Stimulated activated CD4-positive, alpha-beta T cell treated with anti-CD3 and anti-CD28 coated beads, Interleukin-4, amount 100 ng/mL, for 4 hours (primary cell): ENCODE results near the gene DPH1.

ENCODE experiments used
- DNase-seq, 2 experiments: peaks; one replicate each; pipeline ENCODE4 v3.0.0-alpha.2; 2020

Gene DPH1

DNA sequence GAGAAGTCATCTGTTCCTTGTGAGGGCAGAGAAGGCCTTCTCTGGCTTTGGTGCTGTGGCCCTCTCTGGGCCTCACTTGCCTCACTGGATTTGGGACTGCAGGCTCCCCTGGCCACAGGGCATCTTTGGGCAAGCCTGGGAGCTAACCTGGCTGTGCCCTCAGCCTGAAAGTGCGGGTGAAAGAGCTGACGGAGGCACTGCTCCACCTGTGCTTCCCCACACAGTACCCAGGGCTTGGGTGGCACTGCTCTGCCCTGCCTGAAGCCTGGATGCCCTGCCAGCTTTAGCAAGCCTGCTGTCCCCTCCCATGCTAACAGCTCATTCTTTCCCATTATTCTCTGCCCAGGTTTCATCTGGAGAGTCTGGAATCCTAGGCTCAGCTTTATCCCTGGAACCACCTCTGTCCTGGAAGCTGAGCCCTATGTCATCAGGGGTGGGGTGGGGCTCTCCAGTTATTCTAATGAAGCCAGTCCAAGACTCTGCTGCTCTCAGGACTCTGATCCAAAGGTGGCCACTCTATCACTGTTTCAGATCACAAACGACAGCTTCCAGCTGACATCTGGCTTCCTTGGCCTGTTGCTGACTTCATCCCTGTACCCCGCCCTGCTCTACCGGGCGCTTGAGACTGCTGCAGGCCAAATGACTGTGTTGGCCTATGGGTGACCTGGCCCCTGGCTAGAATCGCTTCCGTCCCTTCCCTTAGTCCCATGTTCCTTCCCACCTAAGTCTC, 54.2 kb downstream of the DPH1 start:
- DNase-seq = no peak

DNA sequence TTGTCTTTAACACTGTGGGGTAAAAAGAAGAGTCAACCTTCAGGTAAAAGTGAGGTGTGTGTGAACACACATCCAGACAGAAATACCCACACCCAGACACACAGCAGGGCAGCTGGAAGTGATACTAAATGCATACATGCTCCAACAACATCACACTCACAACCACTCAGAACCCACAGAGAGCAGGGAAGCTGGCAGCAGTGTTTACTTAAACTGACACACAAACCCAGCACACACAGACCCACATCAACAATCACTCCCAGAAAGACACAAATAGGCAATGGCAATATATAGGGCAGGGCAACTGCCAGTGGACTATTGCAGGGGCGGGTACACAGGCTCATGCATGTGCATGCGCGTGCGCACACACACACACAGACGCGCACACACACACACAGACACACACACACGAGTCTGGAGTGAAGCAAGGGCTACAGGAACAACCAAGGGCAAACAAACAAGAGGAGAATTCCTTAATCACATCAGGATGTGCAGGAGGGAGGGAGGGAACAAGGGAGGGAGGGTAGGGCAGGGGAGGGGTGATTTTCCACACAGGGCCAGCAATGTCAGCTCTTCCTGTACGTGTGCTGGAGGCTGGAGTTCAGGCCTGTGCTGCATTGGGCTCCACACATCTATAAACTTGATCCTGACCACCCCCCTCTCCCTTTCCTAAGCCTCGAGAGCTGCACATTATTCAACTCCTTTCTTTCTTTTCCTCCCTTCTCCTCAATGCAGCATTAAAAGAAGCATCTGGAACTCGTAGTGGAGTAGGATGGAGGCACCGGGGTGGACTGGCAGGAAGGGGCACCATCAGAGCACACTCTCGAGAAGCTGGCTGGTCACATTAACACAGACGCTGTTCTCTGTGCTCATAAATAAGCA, 55.1 kb downstream of the DPH1 start:
- DNase-seq = no peak

DNA sequence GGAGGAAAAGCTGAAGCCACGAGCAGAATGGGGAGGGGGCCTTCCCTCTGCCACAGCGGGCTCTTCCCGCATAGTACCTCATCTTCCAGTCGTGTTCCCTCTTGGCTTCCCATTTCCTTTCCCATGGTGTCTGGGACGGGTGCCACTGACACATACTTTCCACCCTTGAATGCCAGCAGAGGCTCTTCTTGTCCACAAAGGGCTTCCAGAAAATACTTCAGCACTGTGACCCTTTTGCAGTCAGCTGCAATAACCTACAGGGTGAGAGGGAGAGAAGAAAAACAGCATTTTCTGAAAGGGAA, 55.6 kb downstream of the DPH1 start:
- DNase-seq = no peak

DNA sequence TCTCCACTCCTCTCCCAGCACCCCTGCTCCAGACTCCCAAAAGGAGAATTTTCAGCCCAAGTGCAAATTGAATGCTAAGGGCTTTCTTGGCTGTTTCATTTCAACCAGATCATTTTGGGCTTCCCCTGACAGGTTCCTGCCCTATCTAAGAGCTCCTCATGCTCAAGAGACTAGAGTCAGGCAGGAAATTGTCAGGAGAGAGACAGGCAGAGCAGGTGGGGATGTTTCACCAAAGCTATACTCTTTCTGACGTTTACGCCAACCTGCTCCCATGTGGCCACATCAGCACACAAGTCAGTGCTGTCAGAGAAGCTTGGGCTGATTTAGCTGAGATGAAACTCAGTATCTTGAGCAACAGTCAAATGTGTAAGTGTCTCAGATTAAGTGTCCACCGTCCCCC, 56.4 kb downstream of the DPH1 start:
- DNase-seq = no peak

DNA sequence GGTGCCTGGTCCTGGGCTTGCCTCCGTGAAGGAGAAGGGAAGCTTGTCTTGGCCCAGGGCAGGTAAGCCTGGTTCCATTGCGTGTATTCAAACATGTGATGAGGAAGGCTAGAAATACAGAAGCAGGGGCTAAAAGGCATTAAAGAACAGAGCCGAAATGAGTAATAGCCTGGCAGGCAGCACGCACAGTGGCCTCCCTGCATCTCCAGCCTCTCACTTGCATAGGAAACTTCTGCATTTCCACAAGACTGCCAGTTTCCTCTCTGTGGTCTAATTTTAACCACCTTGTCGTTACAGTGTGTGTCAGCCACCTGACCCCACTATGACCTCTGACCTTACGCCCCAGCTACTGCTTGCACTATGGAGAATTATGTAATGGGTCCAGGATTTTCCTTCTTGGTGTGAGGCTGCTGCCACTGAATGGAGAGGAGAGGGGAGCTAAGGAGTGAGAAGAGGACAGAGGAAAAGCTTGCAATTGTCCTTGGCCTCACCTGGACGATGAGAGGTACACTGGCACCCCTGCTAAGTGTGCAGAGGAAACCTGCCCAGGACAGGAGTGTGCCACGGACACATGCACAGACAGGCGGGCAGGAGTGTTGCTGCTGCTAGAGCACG, 57.8 kb downstream of the DPH1 start:
- peak; percentile 29 to 30 for DNase-seq

DNA sequence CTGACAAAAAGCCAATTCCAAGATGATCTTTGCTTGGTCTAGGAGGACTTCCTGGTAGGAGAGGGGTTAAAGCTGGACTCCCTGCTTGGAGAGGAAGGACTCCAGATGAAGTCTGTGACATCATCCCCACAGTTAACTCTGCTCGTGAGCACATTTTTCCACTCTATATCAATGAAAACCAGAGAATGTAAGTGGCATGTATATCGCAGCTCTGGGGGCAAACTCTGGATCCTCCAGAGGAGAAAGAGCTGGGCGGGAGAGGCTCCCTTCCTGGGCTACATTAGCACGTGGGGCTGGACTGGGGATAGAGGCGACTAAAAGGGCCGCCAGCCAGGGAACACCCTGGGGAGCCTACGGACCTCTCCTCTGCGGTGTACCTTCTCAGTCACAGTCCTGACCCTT, 59.1 kb downstream of the DPH1 start:
- no peak for DNase-seq

DNA sequence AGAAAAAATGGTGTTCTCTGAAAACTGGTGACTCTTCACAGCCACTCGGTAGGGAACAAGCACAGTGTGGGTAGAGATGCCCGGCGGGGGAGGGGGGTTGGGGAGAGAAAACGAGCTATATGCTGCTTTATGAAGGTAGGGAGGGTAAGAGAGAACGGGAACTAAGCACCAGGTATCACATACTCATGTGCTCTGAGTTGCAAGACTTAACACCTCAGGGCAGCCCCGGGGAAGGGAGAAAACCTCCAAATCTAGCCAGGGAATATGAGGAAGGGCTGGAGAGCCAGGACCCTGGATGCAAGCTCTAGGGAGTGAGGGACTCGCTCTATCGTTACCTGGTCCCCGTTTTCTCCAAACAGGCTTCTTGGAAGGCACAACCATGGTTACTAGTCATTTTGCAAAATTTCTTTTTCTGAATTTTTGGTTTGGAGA, 60.3 kb downstream of the DPH1 start:
- DNase-seq = peak; percentile 29 to 36

DNA sequence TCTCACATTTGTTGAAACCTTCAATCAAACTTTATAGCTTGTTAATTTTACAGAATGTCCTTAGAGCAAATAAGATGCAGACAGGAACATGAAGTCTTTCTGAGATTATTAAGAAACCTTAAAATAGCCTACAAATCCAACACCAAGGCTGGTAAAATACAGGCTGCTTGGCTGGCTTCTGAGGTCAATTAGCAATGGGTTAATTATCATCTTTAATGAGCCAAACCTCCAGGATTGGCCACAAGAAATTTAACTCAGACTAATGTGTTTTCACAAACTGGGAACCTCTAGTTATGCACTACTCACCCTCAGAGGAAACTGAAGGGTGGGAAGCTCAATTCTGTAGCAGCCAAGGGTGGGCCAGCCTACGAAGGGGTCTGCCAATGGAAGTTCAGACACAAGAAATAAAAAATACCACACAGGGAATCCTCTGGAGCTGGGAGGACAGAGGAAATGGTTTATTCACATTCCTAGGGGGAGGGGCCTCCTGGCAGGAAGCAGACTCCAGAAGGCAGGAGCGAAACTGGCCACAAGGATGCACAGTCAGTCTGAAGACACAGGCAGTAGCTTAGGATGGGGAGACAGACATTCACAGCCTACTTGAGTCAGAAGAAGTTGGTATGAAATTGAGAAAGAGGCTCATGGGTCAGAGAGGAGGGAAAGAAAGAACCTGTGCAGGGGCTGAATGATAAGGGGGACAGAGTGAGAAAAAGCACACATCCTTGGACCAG, 61.0 kb downstream of the DPH1 start:
- no peak for DNase-seq

DNA sequence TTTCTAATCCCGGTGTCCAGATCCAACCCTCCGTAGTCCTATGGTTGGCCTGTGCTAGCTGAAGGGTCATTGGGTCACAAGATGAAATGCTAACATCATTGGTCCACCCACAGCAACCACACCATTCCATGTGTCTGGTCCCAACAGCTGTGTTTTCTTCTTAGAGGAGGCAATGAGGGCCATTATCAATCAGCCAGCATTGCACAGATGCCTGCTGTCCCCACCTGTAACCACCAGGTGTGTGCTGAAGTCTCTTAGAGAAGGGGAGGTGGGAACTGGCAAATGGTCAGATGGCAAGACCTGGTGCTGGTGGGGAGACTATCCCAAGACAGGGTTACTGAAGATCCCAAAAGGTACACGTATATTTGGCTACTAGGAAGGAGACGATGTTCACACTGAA, 62.3 kb downstream of the DPH1 start:
- DNase-seq = no peak

DNA sequence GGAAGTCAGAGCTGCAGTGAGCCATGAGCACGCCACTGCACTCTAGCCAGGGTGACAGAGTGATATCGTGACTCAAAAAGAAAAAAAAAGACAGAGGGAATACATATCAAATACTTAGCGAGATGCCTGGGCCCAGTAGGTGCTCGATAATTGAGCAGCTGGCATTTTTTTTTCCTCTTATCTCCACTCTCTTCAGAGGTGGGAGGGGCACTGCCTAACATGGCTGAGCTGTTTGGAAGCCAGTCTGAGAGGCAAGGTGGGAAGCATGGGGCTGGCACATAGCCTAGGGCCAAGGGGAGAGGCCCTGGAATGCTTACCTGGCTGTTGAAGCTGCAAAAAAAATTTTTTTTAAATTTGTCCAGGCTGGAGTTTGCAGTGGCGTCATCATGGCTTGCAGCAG, 63.4 kb downstream of the DPH1 start:
- DNase-seq = no peak
